Mononuclear cell (primary cell): ENCODE data around the gene FAM171A1. TPM values are rescaled to one million over a fixed set of nuclear protein-coding genes. Genes with fewer than 3 reads are reported as not detected.

Experiments
- H3K27me3 ChIP-seq: 2 replicates; pipeline ENCODE4 v1.6.0; 2011; ENCODE audit warnings: low read length, control low read depth; ENCODE audit not compliant: insufficient read depth
- H3K4me1 ChIP-seq: 2 replicates; pipeline ENCODE4 v1.5.1; 2011; ENCODE audit warnings: mild to moderate bottlenecking, low read length, control low read depth; ENCODE audit not compliant: insufficient read depth
- H3K4me3 ChIP-seq: 2 replicates; pipeline ENCODE4 v1.5.1; 2011; ENCODE audit warnings: mild to moderate bottlenecking, low read length, moderate library complexity
- H3K9me3 ChIP-seq: 2 replicates; pipeline ENCODE4 v1.5.1; 2011; ENCODE audit warnings: low read depth, mild to moderate bottlenecking, control low read depth, low read length
- total RNA-seq: library from RNA; depleted of rRNA; stranded (reverse); fragments of >200 nt; gene quantifications from one replicate; pipeline ENCODE4 v1.2.3, GENCODE V29; 2012

The FAM171A1 gene
- total RNA-seq, 1 donor: 0.84 TPM

- no peaks in the 10 kb centered on the region for H3K27me3 ChIP-seq
- H3K4me3 ChIP-seq: no peak overlapping the region
- H3K9me3 ChIP-seq: no peaks in the 10 kb centered on the region
- H3K4me1 ChIP-seq: no peaks in the 10 kb centered on the region
Measured at GRCh38 chr10:15267496-15267895, 103.6 kb downstream of the FAM171A1 start.

DNA sequence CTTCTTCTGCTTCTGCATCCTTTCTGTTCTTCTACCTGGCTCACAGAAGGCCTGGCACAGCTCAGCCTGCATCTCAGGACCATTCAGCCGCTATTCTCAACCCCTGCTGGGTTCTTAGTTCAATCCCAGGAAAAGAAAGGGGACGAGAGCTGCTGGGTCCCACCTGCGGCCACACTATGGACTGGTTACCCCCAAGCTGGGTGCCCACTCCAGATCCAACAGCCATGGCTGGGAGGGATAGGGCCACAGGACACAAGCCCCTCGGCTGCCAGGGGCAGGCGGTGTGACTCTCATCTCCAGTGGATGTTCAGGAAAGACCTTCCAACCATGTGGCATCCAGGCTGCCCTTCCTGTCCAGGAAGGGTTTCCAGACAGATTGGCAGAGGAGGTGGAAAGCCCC lies 105.0 kb downstream of the FAM171A1 start:
- H3K4me3 ChIP-seq: no peak overlapping the region
- no peaks in the 10 kb centered on the region for H3K27me3 ChIP-seq
- no peaks in the 10 kb centered on the region for H3K9me3 ChIP-seq
- no peaks in the 10 kb centered on the region for H3K4me1 ChIP-seq

GRCh38 chr10:15265558-15265957 lies 105.5 kb downstream of the FAM171A1 start:
- Histone ChIP-seq H3K4me3 (no peak overlapping the region), H3K9me3 (no peaks in the 10 kb centered on the region), H3K27me3 (no peaks in the 10 kb centered on the region), H3K4me1 (no peaks in the 10 kb centered on the region)

- no peaks in the 10 kb centered on the region for H3K27me3 ChIP-seq
Measured at GRCh38 chr10:15265056-15265455, 106.0 kb downstream of the FAM171A1 start.

GRCh38 chr10:15263657-15264323 lies 107.3 kb downstream of the FAM171A1 start:
- Histone ChIP-seq H3K4me1 (no peaks in the 10 kb centered on the region), H3K4me3 (no peak overlapping the region), H3K9me3 (no peaks in the 10 kb centered on the region), H3K27me3 (no peaks in the 10 kb centered on the region)

More at GRCh38 chr10:15265056-15265455, 106.0 kb downstream of the FAM171A1 start:
- Histone ChIP-seq H3K9me3 (no peaks in the 10 kb centered on the region), H3K4me3 (no peak overlapping the region), H3K4me1 (no peaks in the 10 kb centered on the region)

DNA sequence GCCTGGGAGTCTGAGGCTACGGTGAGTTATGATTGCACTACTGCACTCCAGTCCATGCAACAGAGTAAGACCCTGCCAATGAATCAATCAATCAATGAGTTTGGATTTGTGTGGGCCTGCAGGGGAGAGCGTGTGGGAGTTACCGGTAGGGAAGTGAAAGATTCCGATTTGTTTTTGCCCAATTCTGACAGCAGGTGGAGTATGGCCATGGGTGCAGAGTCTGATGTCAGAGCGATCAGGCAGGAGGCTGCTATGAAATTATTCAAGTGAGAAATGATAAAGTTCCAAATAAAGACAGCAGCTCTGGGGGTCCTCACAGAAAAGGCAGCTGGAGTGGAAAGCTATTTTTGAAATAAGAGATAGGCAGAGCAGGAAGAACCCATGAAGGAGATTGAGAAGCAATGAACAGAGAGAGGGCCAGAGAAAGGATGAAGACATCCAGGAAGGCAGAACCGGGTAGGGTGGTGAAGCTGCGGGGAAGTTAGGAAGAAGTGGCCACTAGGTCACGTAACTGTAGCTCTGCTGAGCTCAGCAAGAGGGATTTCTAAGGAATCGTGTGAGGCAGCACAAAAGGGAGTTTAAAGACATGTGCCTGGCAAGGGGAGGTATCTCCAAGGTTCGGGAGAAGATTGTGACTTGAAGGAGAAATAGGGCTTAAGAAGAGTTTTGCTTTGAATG lies 108.9 kb downstream of the FAM171A1 start:
- H3K4me1 ChIP-seq: no peaks in the 10 kb centered on the region
- H3K9me3 ChIP-seq: no peaks in the 10 kb centered on the region
- no peaks in the 10 kb centered on the region for H3K27me3 ChIP-seq
- no peak overlapping the region for H3K4me3 ChIP-seq

DNA sequence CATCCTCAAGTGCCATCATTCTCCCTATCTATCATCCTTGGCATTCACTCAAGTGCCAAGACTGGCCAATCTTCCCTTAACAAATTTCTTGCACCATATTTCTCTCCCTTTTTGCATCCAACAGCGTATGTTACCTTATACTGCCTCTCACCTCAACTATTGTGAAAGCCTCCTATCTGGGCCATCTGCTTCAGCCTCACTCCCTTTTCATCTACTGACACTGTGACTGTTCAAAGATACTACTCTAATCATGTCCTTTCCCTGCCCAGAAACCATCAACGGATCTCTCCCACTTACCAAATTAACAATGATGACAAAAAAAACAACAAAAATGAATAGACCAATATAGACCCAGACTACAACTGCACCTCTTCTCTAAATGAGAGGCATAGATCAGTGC lies 112.0 kb downstream of the FAM171A1 start:
- no peaks in the 10 kb centered on the region for H3K9me3 ChIP-seq
- H3K27me3 ChIP-seq: no peaks in the 10 kb centered on the region
- no peaks in the 10 kb centered on the region for H3K4me1 ChIP-seq
- no peak overlapping the region for H3K4me3 ChIP-seq

GRCh38 chr10:15258255-15258654 lies 112.8 kb downstream of the FAM171A1 start:
- Histone ChIP-seq H3K4me3 (no peak overlapping the region), H3K9me3 (no peaks in the 10 kb centered on the region), H3K27me3 (no peaks in the 10 kb centered on the region), H3K4me1 (no peaks in the 10 kb centered on the region)

DNA sequence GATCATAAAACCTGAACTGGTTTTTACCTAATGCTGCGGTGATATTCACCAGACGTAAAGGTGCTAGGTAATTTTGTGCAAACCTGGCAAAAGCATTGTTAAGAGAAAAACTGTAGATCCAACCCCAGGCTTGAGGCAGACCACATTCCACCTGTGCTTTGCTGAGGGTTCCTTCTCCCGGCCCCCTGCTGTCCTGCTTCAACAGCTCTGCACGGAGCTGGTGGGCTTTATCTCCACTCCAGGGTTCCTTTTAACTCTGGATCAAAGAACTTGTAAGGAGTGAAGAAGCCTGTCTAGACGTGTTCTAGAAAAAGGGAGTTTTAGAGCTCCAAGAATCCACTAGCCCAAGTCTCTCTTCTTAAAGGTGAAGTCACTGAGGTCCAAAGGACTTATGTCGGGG lies 115.1 kb downstream of the FAM171A1 start:
- Histone ChIP-seq H3K4me1 (no peaks in the 10 kb centered on the region), H3K27me3 (no peaks in the 10 kb centered on the region), H3K4me3 (no peak overlapping the region), H3K9me3 (no peaks in the 10 kb centered on the region)

DNA sequence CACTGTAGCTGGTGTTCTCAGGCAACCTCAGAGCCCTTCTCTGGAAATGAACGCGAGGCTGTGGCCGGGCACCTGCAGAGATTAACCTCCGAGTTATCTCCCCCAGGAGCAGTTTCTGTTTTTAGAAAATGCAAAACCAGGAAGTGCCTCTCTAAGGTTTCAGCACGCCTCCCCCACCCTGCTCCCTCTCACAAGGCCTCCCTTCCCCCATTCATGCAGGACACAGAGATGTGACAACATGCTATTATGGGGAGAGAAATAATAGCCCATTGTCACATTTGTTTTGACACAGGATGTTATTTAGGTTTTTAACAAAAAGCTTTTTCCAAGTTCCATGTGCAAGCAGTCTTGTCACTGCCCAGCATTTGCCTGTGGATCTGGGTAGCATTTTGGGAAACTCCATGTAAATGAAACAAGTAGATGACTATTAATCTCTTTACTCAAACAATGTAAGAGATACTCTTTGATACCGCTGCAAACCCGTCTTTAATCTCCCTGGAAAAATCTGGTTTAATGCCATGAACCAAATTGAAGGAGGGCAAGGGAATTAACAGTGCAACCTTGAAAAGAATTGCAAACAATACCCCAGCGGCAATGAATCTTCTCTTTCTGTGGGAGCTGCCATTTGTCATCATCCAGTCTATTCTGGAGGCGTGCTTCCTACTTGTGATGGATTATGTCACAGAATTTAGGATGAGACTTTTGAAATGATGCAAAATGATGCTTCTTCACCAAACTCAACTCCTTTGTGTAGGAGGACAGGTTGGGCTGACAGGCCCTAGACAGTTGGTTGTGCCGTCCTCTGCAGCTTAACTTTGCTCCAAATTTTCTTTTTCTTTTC lies 116.1 kb downstream of the FAM171A1 start:
- H3K4me1 ChIP-seq: no peaks in the 10 kb centered on the region
- H3K27me3 ChIP-seq: no peaks in the 10 kb centered on the region
- H3K9me3 ChIP-seq: no peaks in the 10 kb centered on the region
- H3K4me3 ChIP-seq: peak overlapping the region; percentile 39

DNA sequence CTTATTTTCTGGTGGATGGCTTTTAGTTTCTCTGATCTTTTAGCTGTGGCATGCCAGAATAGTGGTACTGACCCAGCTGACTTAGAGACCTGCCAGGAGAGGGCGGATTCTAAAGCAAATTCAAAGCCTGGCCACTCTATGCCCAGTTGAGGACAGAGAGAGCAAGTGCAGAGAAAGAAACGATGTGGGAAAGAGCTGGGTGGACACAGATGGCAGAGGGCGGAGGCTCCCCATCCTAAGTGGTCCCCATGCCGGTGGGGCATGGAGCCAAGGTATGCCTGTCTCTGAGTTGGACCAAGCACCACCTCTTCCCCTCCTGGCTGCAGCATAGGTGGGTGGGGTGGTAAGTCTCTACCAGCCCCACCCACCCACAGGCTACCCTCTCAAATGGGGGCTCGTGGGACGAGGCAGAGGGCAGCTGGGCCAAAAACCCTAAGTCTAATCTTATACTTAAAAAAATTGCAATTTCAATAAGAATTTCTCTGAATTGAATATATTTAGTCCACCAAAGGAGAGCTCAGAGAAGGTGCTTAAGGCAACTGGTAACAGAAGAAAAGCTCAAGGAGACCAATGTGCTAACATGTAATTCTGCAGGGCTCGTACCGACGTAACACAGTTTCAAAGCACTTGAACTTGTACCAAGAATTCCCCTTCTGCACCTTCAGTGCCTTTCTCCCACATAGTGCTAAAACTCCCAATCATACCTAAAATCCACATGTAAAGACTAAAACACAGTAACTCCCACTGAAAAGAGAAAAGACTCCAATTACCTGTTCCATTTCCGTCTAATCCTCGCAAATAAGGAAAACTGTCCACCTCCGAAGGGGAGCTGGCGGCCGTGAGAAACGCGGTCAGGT lies 116.9 kb downstream of the FAM171A1 start:
- Histone ChIP-seq H3K9me3 (no peaks in the 10 kb centered on the region), H3K27me3 (no peaks in the 10 kb centered on the region), H3K4me1 (no peaks in the 10 kb centered on the region), H3K4me3 (peak overlapping the region; percentile 39)

GRCh38 chr10:15252396-15252795 lies 118.7 kb downstream of the FAM171A1 start:
- H3K9me3 ChIP-seq: no peaks in the 10 kb centered on the region
- H3K4me3 ChIP-seq: no peak overlapping the region
- no peaks in the 10 kb centered on the region for H3K4me1 ChIP-seq
- no peaks in the 10 kb centered on the region for H3K27me3 ChIP-seq

DNA sequence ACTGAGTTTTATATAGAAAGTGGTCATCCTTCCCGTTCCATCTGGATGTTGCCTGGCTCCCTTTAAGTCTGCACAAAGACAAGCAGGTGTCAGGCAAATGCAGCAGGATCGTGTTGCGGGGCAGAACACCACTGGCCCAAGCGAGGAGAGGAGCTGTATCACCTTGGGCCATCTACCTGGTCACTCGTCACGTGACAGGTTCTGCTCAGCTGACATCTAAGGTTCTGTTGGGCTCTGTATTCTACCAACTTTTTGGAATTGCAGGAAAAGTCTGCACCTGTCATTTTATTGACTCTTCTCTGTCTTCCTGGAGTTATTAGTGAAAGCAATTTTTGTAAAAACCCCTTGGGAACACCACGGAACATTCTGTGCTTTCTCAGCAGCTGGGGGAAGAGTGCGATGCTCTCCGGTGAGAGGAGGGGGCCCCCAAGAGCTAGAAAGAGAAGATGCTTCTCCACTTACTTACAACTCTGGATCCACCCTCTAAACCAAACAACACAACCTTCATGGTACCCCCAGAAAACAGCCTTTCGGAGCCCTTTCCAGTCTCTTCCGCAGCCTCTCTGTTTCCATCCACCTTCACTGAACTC lies 119.2 kb downstream of the FAM171A1 start:
- no peak overlapping the region for H3K4me3 ChIP-seq
- H3K4me1 ChIP-seq: no peaks in the 10 kb centered on the region
- H3K27me3 ChIP-seq: no peaks in the 10 kb centered on the region
- H3K9me3 ChIP-seq: no peaks in the 10 kb centered on the region

DNA sequence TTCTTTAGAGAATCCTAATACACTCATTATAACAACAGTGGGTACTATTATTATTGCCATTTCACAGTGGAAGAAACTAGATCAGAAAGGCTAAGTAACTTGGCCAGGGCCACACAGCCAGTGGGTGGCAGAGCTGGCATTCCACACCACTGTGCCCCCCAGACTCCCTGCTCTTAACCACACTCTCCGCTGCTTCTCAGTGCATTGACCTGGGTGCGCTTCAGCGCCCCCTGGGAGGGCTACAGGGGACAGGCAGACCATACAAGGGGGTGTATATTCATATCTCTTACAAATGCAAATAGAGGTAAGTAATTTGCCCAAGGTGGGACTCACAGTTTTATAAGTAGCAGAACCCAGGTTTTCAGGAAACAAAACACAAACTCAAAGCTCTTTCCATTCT lies 125.6 kb downstream of the FAM171A1 start:
- Histone ChIP-seq H3K4me3 (no peak overlapping the region), H3K9me3 (no peaks in the 10 kb centered on the region), H3K4me1 (no peaks in the 10 kb centered on the region), H3K27me3 (no peaks in the 10 kb centered on the region)
